Measurements from ENCODE around the gene MRC1. TPM values are rescaled to one million over a fixed set of nuclear protein-coding genes. Genes with fewer than 3 reads are reported as not detected.

Gene MRC1
- total and polyA plus RNA-seq, 2 donors (not counting 3 experiments of a cell fraction or from before 2014, with no cell fraction given) = 0.03 to 0.13 TPM

GRCh38 chr10:17784688-17785087 is 24.5 kb upstream of the MRC1 start:
- Histone ChIP-seq H3K9ac (replicated peaks; ENCODE audit: extremely low read depth, insufficient read depth, low read length) (no peak overlapping the region), H3K4me3 (replicated peaks in 1 of 3; ENCODE audit: insufficient read depth in 1 of 3, low read depth in 1 of 3, low read length in 3 of 3) (no peak overlapping the region), H3K36me3 (ENCODE audit: control insufficient read depth in 2 of 2, extremely low read depth in 1 of 2, insufficient read depth in 2 of 2, low read length in 2 of 2) (no peaks in the 10 kb centered on the region), H4K20me1 (replicated peaks; ENCODE audit: control insufficient read depth, extremely low read depth, insufficient read depth, low read length) (no peaks in the 10 kb centered on the region), H3K4me2 (ENCODE audit: insufficient read depth, low read length) (peak overlapping the region; percentile 3), H3K9me1 (replicated peaks; ENCODE audit: control insufficient read depth, extremely low read depth, insufficient read depth, low read length) (no peaks in the 10 kb centered on the region), H3K27ac (ENCODE audit: insufficient read depth, low read depth, low read length) (no peak overlapping the region), H3K9me3 (replicated peaks; ENCODE audit: control insufficient read depth, insufficient read depth, low read length) (no peaks in the 10 kb centered on the region), H3K27me3 (ENCODE audit: control insufficient read depth in 2 of 2, insufficient read depth in 2 of 2, low read length in 2 of 2) (no peaks in the 10 kb centered on the region), H2AFZ (ENCODE audit: low read depth, low read length) (no peak overlapping the region), H3K79me2 (ENCODE audit: control insufficient read depth, insufficient read depth, low read length) (no peaks in the 10 kb centered on the region), H3K4me1 (ENCODE audit: control insufficient read depth, extremely low read depth, insufficient read depth, low read length) (peaks cover 31% of the 10 kb centered on the region)
- peak; percentile 11 for DNase-seq (ENCODE audit: low read depth, low spot score)
- intact Hi-C loops (cut with micrococcal nuclease) = no loop called here
- FAIRE-seq = no peak
- no TSS peak for BruUV-seq (replicated peaks)
- ChIA-PET POLR2A (interaction anchor here (0.6 kb wide), 1 partner anchor 97 kb away, joined by 8 read pairs; no protein-coding TSS in a partner anchor), CTCF (interaction anchor here (1.2 to 1.9 kb wide), 4 partner anchors 8 to 51 kb away, joined by 3 to 5 read pairs (median 4); no protein-coding TSS in a partner anchor)
- dilution Hi-C loops (cut with MboI; ENCODE audit: extremely low pct_ligation_motif_present, low sequenced_read_pairs) = no loop called here
- TF ChIP-seq FOS (IDR thresholded peaks at IDR 0.05; ENCODE audit: borderline replicate concordance, insufficient read depth, low read length) = peak; percentile 53
- peak; percentile 34 for TF ChIP-seq GATA2 (IDR thresholded peaks at IDR 0.05; ENCODE audit: insufficient read depth, insufficient read length, low read depth, low read length)
- TF ChIP-seq MAX (IDR thresholded peaks at IDR 0.05; ENCODE audit: insufficient read depth, insufficient read length) = no peak
- TF ChIP-seq POLR2A (IDR thresholded peaks at IDR 0.05; ENCODE audit: low read depth, low read length) = no peak

GRCh38 chr10:17785276-17785930 is 23.7 kb upstream of the MRC1 start:
- Histone ChIP-seq H3K4me1 (ENCODE audit: control insufficient read depth, extremely low read depth, insufficient read depth, low read length) (peaks cover 31% of the 10 kb centered on the region), H3K27ac (ENCODE audit: insufficient read depth, low read depth, low read length) (no peak overlapping the region), H3K4me2 (ENCODE audit: insufficient read depth, low read length) (no peak overlapping the region), H2AFZ (ENCODE audit: low read depth, low read length) (no peak overlapping the region), H3K79me2 (ENCODE audit: control insufficient read depth, insufficient read depth, low read length) (no peaks in the 10 kb centered on the region), H3K27me3 (ENCODE audit: control insufficient read depth in 2 of 2, insufficient read depth in 2 of 2, low read length in 2 of 2) (no peaks in the 10 kb centered on the region), H3K36me3 (ENCODE audit: control insufficient read depth in 2 of 2, extremely low read depth in 1 of 2, insufficient read depth in 2 of 2, low read length in 2 of 2) (no peaks in the 10 kb centered on the region), H4K20me1 (replicated peaks; ENCODE audit: control insufficient read depth, extremely low read depth, insufficient read depth, low read length) (no peaks in the 10 kb centered on the region), H3K9ac (replicated peaks; ENCODE audit: extremely low read depth, insufficient read depth, low read length) (no peak overlapping the region), H3K9me3 (replicated peaks; ENCODE audit: control insufficient read depth, insufficient read depth, low read length) (no peaks in the 10 kb centered on the region), H3K4me3 (replicated peaks in 1 of 3; ENCODE audit: insufficient read depth in 1 of 3, low read depth in 1 of 3, low read length in 3 of 3) (no peak overlapping the region), H3K9me1 (replicated peaks; ENCODE audit: control insufficient read depth, extremely low read depth, insufficient read depth, low read length) (no peaks in the 10 kb centered on the region)
- DNase-seq (ENCODE audit: low read depth, low spot score) (no peak), FAIRE-seq (peak; percentile 60)
- TF ChIP-seq EZH2 (IDR thresholded peaks at IDR 0.05; ENCODE audit: borderline replicate concordance, low read depth, low read length, severe bottlenecking) (no peak), JUN (IDR thresholded peaks at IDR 0.05; ENCODE audit: borderline replicate concordance, insufficient read depth, insufficient read length, low read depth) (no peak), GATA2 (IDR thresholded peaks at IDR 0.05; ENCODE audit: insufficient read depth, insufficient read length, low read depth, low read length) (no peak), MYC (IDR thresholded peaks at IDR 0.05; ENCODE audit: low read depth, low read length) (no peak), FOS (IDR thresholded peaks at IDR 0.05; ENCODE audit: borderline replicate concordance, insufficient read depth, low read length) (no peak), POLR2A (IDR thresholded peaks at IDR 0.05; ENCODE audit: low read depth, low read length) (no peak), CTCF (IDR thresholded peaks at IDR 0.05; ENCODE audit: extremely low read depth in 1 of 2, insufficient read depth in 1 of 2, low read depth in 1 of 2, low read length in 2 of 2) (no peak)
- ChIA-PET CTCF (interaction anchor here (0.9 to 1.9 kb wide), 8 partner anchors 9 to 62 kb away, joined by 3 to 5 read pairs (median 3); no protein-coding TSS in a partner anchor), POLR2A (interaction anchor here (0.6 kb wide), 2 partner anchors 96 to 169 kb away, joined by 3 to 8 read pairs; no protein-coding TSS in a partner anchor)
- BruUV-seq (replicated peaks) = no TSS peak
- dilution Hi-C loops (cut with MboI; ENCODE audit: extremely low pct_ligation_motif_present, low sequenced_read_pairs) (no loop called here), intact Hi-C loops (cut with micrococcal nuclease) (no loop called here)
